Vagina (tissue), 2 donors: Measurements from ENCODE around the gene PHC2. TPM values are rescaled to one million over a fixed set of nuclear protein-coding genes. Genes with fewer than 3 reads are reported as not detected.

Source experiments
- DNase-seq, 2 donors: peaks; one replicate each; pipeline ENCODE4 v3.0.0-alpha.2; 2017; ENCODE audit errors: extremely low spot score in 2 of 2
- H3K27ac ChIP-seq: fragments of 200-600 bp; sonication (generic); one replicate; pipeline ENCODE4 v1.5.1; 2019
- H3K27me3 ChIP-seq: fragments of 200-600 bp; sonication (generic); one replicate; pipeline ENCODE4 v1.5.1; 2019
- H3K36me3 ChIP-seq, 2 donors: fragments of 200-600 bp; sonication (generic); one replicate each; pipeline ENCODE4 v1.5.1; 2017 to 2019
- H3K4me1 ChIP-seq: fragments of 200-600 bp; sonication (generic); one replicate; pipeline ENCODE4 v1.5.1; 2019
- H3K4me3 ChIP-seq, 2 donors: fragments of 200-600 bp; sonication (generic); 1 replicate in 1 of 2; 2 replicates in 1 of 2; pipeline ENCODE4 v1.5.1; 2016 to 2019
- H3K9me3 ChIP-seq: fragments of 200-600 bp; sonication (generic); one replicate; pipeline ENCODE4 v1.5.1; 2019
- CTCF ChIP-seq, 3 experiments: fragments of 450-650 bp in 2 of 3; fragments of 200-600 bp in 1 of 3; sonication (generic) in 1 of 3; IDR thresholded peaks; one replicate each; pipeline ENCODE4 v1.5.1; 2017 to 2019; ENCODE audit warnings: antibody characterized with exemption in 3 of 3, mild to moderate bottlenecking in 2 of 3, moderate library complexity in 2 of 3
- POLR2A ChIP-seq, 2 donors: fragments of 450-650 bp; IDR thresholded peaks; one replicate each; pipeline ENCODE4 v1.6.1; 2017; ENCODE audit warnings: antibody characterized with exemption in 2 of 2, mild to moderate bottlenecking in 2 of 2, moderate library complexity in 2 of 2
- POLR2AphosphoS5 ChIP-seq, 2 donors: sonication (generic); formaldehyde crosslinking; IDR thresholded peaks; one replicate each; pipeline ENCODE4 v1.9.0; 2017; ENCODE audit warnings: antibody characterized with exemption in 2 of 2, mild to moderate bottlenecking in 2 of 2, low read depth in 1 of 2; ENCODE audit not compliant: insufficient read depth in 1 of 2
- intact Hi-C: fragments of 100-400 bp; cut with DNase I; formaldehyde crosslinking; loops from one replicate; pipeline ENCODE4 v1.15.1; 2023
- total RNA-seq: library from RNA; depleted of rRNA; stranded (reverse); fragments of >200 nt; gene quantifications from one replicate; pipeline ENCODE4 v1.2.3, GENCODE V29; 2016

PHC2 gene
- total RNA-seq, 1 donor from 2014 or later, result 97.2 TPM

GRCh38 chr1:33358114-33358794 is 72.6 kb downstream of the PHC2 start:
- no peak overlapping the region for H3K27ac ChIP-seq

GRCh38 chr1:33357099-33357498 is 73.8 kb downstream of the PHC2 start:
- Histone ChIP-seq H3K36me3 (peaks cover 0 to 5% of the 10 kb centered on the region in 2 donors), H3K4me3 (no peak overlapping the region), H3K27ac (no peak overlapping the region), H3K9me3 (no peaks in the 10 kb centered on the region), H3K4me1 (no peaks in the 10 kb centered on the region), H3K27me3 (no peaks in the 10 kb centered on the region)
- TF ChIP-seq POLR2A (IDR thresholded peaks at IDR 0.05) (no peak), CTCF (IDR thresholded peaks at IDR 0.05) (no peak), POLR2AphosphoS5 (IDR thresholded peaks at IDR 0.05; ENCODE audit: insufficient read depth in 1 of 2, low read depth in 1 of 2) (no peak)
- intact Hi-C loops, result no loop called here
- no peak for DNase-seq

More at GRCh38 chr1:33358114-33358794, 72.6 kb downstream of the PHC2 start:
- intact Hi-C loops, result no loop called here
- Histone ChIP-seq H3K36me3 (peaks cover 0 to 5% of the 10 kb centered on the region in 2 donors), H3K4me3 (no peak overlapping the region), H3K9me3 (no peaks in the 10 kb centered on the region), H3K27me3 (no peaks in the 10 kb centered on the region), H3K4me1 (peaks cover 2% of the 10 kb centered on the region)
- DNase-seq, result no peak
- TF ChIP-seq POLR2A (IDR thresholded peaks at IDR 0.05) (no peak), POLR2AphosphoS5 (IDR thresholded peaks at IDR 0.05; ENCODE audit: insufficient read depth in 1 of 2, low read depth in 1 of 2) (no peak), CTCF (IDR thresholded peaks at IDR 0.05) (no peak)

- H3K9me3 ChIP-seq, result no peaks in the 10 kb centered on the region
- peaks cover 7% of the 10 kb centered on the region for H3K4me1 ChIP-seq
- H3K27ac ChIP-seq, result no peak overlapping the region
- intact Hi-C loops, result no loop called here
- peaks cover 0 to 5% of the 10 kb centered on the region in 2 donors for H3K36me3 ChIP-seq
- no peaks in the 10 kb centered on the region for H3K27me3 ChIP-seq
- no peak overlapping the region for H3K4me3 ChIP-seq
- TF ChIP-seq CTCF (IDR thresholded peaks at IDR 0.05) (no peak), POLR2AphosphoS5 (IDR thresholded peaks at IDR 0.05; ENCODE audit: insufficient read depth in 1 of 2, low read depth in 1 of 2) (no peak), POLR2A (IDR thresholded peaks at IDR 0.05) (no peak)
- DNase-seq, result no peak
These were observed 76.1 kb downstream of the PHC2 start for GRCh38 chr1:33354707-33355316.

- Histone ChIP-seq H3K9me3 (no peaks in the 10 kb centered on the region), H3K36me3 (peaks cover 0 to 5% of the 10 kb centered on the region in 2 donors), H3K4me1 (peaks cover 9% of the 10 kb centered on the region), H3K4me3 (no peak overlapping the region), H3K27me3 (no peaks in the 10 kb centered on the region), H3K27ac (no peak overlapping the region)
- intact Hi-C loops, result no loop called here
- TF ChIP-seq CTCF (IDR thresholded peaks at IDR 0.05) (no peak), POLR2A (IDR thresholded peaks at IDR 0.05) (no peak), POLR2AphosphoS5 (IDR thresholded peaks at IDR 0.05; ENCODE audit: insufficient read depth in 1 of 2, low read depth in 1 of 2) (no peak)
- DNase-seq, result no peak
These were observed 77.4 kb downstream of the PHC2 start for GRCh38 chr1:33353531-33353930.

- no peaks in the 10 kb centered on the region for H3K27me3 ChIP-seq
- no peak overlapping the region for H3K27ac ChIP-seq
- TF ChIP-seq CTCF (IDR thresholded peaks at IDR 0.05) (no peak), POLR2A (IDR thresholded peaks at IDR 0.05) (no peak), POLR2AphosphoS5 (IDR thresholded peaks at IDR 0.05; ENCODE audit: insufficient read depth in 1 of 2, low read depth in 1 of 2) (no peak)
- intact Hi-C loops, result no loop called here
- no peak overlapping the region for H3K4me3 ChIP-seq
- H3K9me3 ChIP-seq, result no peaks in the 10 kb centered on the region
- no peak for DNase-seq
- peaks cover 0 to 5% of the 10 kb centered on the region in 2 donors for H3K36me3 ChIP-seq
- H3K4me1 ChIP-seq, result peaks cover 32% of the 10 kb centered on the region
These were observed 79.6 kb downstream of the PHC2 start for GRCh38 chr1:33351281-33351660.
